Measurements from ENCODE around the gene IFNGR2.
A peak's percentile ranks its signal among the peaks of the same experiment; 100 is the strongest.

Gene IFNGR2

DNA sequence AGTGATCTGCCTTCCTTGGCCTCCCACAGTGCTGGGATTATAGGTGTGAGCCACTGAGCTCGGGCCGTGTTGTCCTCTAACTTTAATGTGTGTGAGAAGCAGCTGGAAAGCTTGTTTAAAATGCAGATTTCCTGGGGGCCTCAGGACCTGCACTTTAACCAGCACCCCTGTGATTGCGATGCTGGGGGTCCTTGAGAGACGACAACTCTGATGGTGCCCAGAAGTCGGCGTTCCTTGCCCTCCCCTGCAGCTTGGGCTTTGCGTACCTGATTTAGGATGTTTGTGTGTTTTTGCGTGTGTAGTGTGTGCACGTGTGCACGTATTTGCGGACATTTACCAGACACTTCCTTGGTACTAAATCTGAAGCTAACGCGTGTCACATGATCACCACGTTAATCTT is 10.9 kb downstream of the IFNGR2 start (continued):
- TF ChIP-seq ZSCAN4 (tag by site-specific recombination; IDR thresholded peaks at IDR 0.05) (no peak), ZNF26 (tag by site-specific recombination; IDR thresholded peaks at IDR 0.05) (no peak)
- TF ChIP-seq, protein P1, sequence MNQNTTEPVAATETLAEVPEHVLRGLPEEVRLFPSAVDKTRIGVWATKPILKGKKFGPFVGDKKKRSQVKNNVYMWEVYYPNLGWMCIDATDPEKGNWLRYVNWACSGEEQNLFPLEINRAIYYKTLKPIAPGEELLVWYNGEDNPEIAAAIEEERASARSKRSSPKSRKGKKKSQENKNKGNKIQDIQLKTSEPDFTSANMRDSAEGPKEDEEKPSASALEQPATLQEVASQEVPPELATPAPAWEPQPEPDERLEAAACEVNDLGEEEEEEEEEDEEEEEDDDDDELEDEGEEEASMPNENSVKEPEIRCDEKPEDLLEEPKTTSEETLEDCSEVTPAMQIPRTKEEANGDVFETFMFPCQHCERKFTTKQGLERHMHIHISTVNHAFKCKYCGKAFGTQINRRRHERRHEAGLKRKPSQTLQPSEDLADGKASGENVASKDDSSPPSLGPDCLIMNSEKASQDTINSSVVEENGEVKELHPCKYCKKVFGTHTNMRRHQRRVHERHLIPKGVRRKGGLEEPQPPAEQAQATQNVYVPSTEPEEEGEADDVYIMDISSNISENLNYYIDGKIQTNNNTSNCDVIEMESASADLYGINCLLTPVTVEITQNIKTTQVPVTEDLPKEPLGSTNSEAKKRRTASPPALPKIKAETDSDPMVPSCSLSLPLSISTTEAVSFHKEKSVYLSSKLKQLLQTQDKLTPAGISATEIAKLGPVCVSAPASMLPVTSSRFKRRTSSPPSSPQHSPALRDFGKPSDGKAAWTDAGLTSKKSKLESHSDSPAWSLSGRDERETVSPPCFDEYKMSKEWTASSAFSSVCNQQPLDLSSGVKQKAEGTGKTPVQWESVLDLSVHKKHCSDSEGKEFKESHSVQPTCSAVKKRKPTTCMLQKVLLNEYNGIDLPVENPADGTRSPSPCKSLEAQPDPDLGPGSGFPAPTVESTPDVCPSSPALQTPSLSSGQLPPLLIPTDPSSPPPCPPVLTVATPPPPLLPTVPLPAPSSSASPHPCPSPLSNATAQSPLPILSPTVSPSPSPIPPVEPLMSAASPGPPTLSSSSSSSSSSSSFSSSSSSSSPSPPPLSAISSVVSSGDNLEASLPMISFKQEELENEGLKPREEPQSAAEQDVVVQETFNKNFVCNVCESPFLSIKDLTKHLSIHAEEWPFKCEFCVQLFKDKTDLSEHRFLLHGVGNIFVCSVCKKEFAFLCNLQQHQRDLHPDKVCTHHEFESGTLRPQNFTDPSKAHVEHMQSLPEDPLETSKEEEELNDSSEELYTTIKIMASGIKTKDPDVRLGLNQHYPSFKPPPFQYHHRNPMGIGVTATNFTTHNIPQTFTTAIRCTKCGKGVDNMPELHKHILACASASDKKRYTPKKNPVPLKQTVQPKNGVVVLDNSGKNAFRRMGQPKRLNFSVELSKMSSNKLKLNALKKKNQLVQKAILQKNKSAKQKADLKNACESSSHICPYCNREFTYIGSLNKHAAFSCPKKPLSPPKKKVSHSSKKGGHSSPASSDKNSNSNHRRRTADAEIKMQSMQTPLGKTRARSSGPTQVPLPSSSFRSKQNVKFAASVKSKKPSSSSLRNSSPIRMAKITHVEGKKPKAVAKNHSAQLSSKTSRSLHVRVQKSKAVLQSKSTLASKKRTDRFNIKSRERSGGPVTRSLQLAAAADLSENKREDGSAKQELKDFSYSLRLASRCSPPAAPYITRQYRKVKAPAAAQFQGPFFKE (tag by site-specific recombination; IDR thresholded peaks at IDR 0.05; ENCODE audit: borderline replicate concordance) = no peak

GRCh38 chr21:33414926-33415325 is 11.7 kb downstream of the IFNGR2 start:
- H3K4me1 ChIP-seq (ENCODE audit: control insufficient read depth, insufficient read depth, low read length) = no peaks in the 10 kb centered on the region
- peaks cover 20 to 50% of the 10 kb centered on the region in 2 experiments for H3K36me3 ChIP-seq (ENCODE audit: control insufficient read depth in 2 of 2, insufficient read depth in 1 of 2, low read length in 2 of 2)
- ChIA-PET CTCF (interaction anchor here (1.3 kb wide), 1 partner anchor 218 kb away, joined by 4 read pairs; no protein-coding TSS in a partner anchor), POLR2A (no interaction called here)
- H3K4me3 ChIP-seq (ENCODE audit: low read depth, low read length) = no peak overlapping the region
- no peaks in the 10 kb centered on the region for H3K9me3 ChIP-seq (ENCODE audit: control insufficient read depth, insufficient read depth, low read depth, low read length)
- TF ChIP-seq ZFHX2 (tag by site-specific recombination; conservative IDR thresholded peaks at IDR 0.05) = peak; percentile 79
- peak; percentile 88 for TF ChIP-seq EGR2 (tag by site-specific recombination; IDR thresholded peaks at IDR 0.05; ENCODE audit: low read depth)
- TF ChIP-seq ZSCAN4 (tag by site-specific recombination; IDR thresholded peaks at IDR 0.05) = no peak
- TF ChIP-seq ZNF24 (tag by site-specific recombination; IDR thresholded peaks at IDR 0.05) = no peak
- TF ChIP-seq ZNF837 (tag by site-specific recombination; IDR thresholded peaks at IDR 0.05) = no peak
- no peak for TF ChIP-seq ZNF692 (tag by site-specific recombination; IDR thresholded peaks at IDR 0.05)
- peak; percentile 76 for TF ChIP-seq ZIC2 (tag by site-specific recombination; IDR thresholded peaks at IDR 0.05)
- no peak overlapping the region for H3K27ac ChIP-seq (ENCODE audit: extremely low read depth, low read depth, low read length)

GRCh38 chr21:33418691-33419090 is 15.5 kb downstream of the IFNGR2 start:
- no peak overlapping the region for H3K4me3 ChIP-seq (ENCODE audit: low read depth, low read length)
- ChIA-PET POLR2A (no interaction called here), CTCF (no interaction called here)
- H3K36me3 ChIP-seq (ENCODE audit: control insufficient read depth in 2 of 2, insufficient read depth in 1 of 2, low read length in 2 of 2) = peaks cover 36 to 57% of the 10 kb centered on the region in 2 experiments
- no peaks in the 10 kb centered on the region for H3K4me1 ChIP-seq (ENCODE audit: control insufficient read depth, insufficient read depth, low read length)
- H3K9me3 ChIP-seq (ENCODE audit: control insufficient read depth, insufficient read depth, low read depth, low read length) = no peaks in the 10 kb centered on the region
- no peak overlapping the region for H3K27ac ChIP-seq (ENCODE audit: extremely low read depth, low read depth, low read length)
- no peak for TF ChIP-seq ZNF16 (tag by site-specific recombination; IDR thresholded peaks at IDR 0.05; ENCODE audit: low read depth)
- TF ChIP-seq GLI2 (tag by site-specific recombination; IDR thresholded peaks at IDR 0.05; ENCODE audit: borderline replicate concordance, low read depth) = no peak
- TF ChIP-seq ZNF776 (tag by site-specific recombination; IDR thresholded peaks at IDR 0.05; ENCODE audit: borderline replicate concordance) = no peak
- TF ChIP-seq KLF8 (tag by site-specific recombination; IDR thresholded peaks at IDR 0.05) = no peak
- TF ChIP-seq ZNF423 (tag by site-specific recombination; IDR thresholded peaks at IDR 0.05) = no peak
- TF ChIP-seq ZNF248 (tag by site-specific recombination; IDR thresholded peaks at IDR 0.05) = no peak
- no peak for TF ChIP-seq ZNF473 (tag by site-specific recombination; IDR thresholded peaks at IDR 0.05)
- no peak for TF ChIP-seq ZNF747 (tag by site-specific recombination; IDR thresholded peaks at IDR 0.05)
- TF ChIP-seq ZNF510 (tag by site-specific recombination; IDR thresholded peaks at IDR 0.05; ENCODE audit: insufficient replicate concordance) = no peak
- TF ChIP-seq ZNF311 (tag by site-specific recombination; IDR thresholded peaks at IDR 0.05; ENCODE audit: borderline replicate concordance) = no peak
- TF ChIP-seq, protein P2, sequence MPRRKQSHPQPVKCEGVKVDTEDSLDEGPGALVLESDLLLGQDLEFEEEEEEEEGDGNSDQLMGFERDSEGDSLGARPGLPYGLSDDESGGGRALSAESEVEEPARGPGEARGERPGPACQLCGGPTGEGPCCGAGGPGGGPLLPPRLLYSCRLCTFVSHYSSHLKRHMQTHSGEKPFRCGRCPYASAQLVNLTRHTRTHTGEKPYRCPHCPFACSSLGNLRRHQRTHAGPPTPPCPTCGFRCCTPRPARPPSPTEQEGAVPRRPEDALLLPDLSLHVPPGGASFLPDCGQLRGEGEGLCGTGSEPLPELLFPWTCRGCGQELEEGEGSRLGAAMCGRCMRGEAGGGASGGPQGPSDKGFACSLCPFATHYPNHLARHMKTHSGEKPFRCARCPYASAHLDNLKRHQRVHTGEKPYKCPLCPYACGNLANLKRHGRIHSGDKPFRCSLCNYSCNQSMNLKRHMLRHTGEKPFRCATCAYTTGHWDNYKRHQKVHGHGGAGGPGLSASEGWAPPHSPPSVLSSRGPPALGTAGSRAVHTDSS (tag by site-specific recombination; IDR thresholded peaks at IDR 0.05) = no peak
- TF ChIP-seq ZNF292 (tag by site-specific recombination; IDR thresholded peaks at IDR 0.05; ENCODE audit: borderline replicate concordance, low read depth) = no peak
